ENCODE results near the gene MYBPC1. TPM values are rescaled to one million over a fixed set of nuclear protein-coding genes. Genes with fewer than 3 reads are reported as not detected.

Gene MYBPC1
- total and polyA plus RNA-seq, 2 experiments from 2014 or later: 0.18 TPM; not detected in 1

- Histone ChIP-seq H3F3A (replicated peaks; ENCODE audit: low read depth) (no peaks in the 10 kb centered on the region), H3K4me1 (ENCODE audit: insufficient read depth) (no peaks in the 10 kb centered on the region; the same call in none of the 2 replicates), H3K36me3 (ENCODE audit: insufficient read depth) (no peaks in the 10 kb centered on the region; the same call in 1 of the 2 replicates), H3K27me3 (ENCODE audit: insufficient read depth) (no peaks in the 10 kb centered on the region), H4K20me1 (replicated peaks; ENCODE audit: insufficient read depth) (no peaks in the 10 kb centered on the region), H3K4me3 (no peak overlapping the region), H3K9me2 (ENCODE audit: insufficient read depth) (no peaks in the 10 kb centered on the region), H3K4me2 (no peak overlapping the region), H3K79me2 (replicated peaks; ENCODE audit: insufficient read depth) (peaks cover 5% of the 10 kb centered on the region; the same call in 1 of the 2 replicates), H3K27ac (ENCODE audit: low read depth) (no peak overlapping the region), H2AFZ (no peak overlapping the region)
- DNase-seq (ENCODE audit: low spot score) (no peak), ATAC-seq (no peak)
- Mint-ChIP-seq H3K27me3 (ENCODE audit: insufficient read depth, low read depth, poor library complexity) (no peaks in the 10 kb centered on the region), H3K4me3 (no peak overlapping the region), H3K9me3 (no peaks in the 10 kb centered on the region), H3K36me3 (ENCODE audit: low read depth) (no peaks in the 10 kb centered on the region), H3K27ac (no peak overlapping the region), H3K4me1 (peaks cover 4% of the 10 kb centered on the region; the same call in 2 of the 3 replicates)
- TF ChIP-seq JUNB (IDR thresholded peaks at IDR 0.05; ENCODE audit: unreplicated experiment) (no peak), NANOG (IDR thresholded peaks at IDR 0.05; ENCODE audit: borderline replicate concordance) (no peak)
Observed at GRCh38 chr12:101720118-101720517, 125.3 kb downstream of the MYBPC1 start.

DNA sequence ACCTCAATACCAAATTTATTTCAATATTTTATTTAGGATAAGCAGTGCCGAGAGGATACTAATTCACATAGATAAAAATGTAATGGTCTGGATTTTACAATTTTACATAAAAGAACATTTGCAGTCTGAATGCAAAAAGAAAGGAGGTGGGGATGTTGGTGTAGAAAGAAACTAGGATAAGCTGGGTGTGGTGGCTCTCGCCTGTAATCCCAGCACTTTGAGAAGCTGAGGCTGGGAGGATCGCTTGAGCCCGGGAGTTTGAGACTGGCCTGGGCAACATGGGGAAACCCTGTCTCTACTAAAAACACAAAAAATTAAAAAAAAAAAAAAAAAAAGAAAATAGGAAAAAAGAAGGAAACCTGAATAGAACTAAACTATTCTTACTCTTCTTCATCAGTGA is 127.6 kb downstream of the MYBPC1 start:
- no peaks in the 10 kb centered on the region for H3K27me3 Mint-ChIP-seq (ENCODE audit: insufficient read depth, low read depth, poor library complexity)
- H3K36me3 ChIP-seq (ENCODE audit: insufficient read depth): no peaks in the 10 kb centered on the region; the same call in 1 of the 2 replicates
- no peaks in the 10 kb centered on the region for H4K20me1 ChIP-seq (replicated peaks; ENCODE audit: insufficient read depth)
- H3K4me1 Mint-ChIP-seq: no peaks in the 10 kb centered on the region
- no peak overlapping the region for H3K27ac Mint-ChIP-seq
- H3K9me3 Mint-ChIP-seq: no peaks in the 10 kb centered on the region
- H3K79me2 ChIP-seq (replicated peaks; ENCODE audit: insufficient read depth): no peaks in the 10 kb centered on the region
- H3K36me3 Mint-ChIP-seq (ENCODE audit: low read depth): no peaks in the 10 kb centered on the region
- H3K27ac ChIP-seq (ENCODE audit: low read depth): no peak overlapping the region
- no peaks in the 10 kb centered on the region for H3K9me2 ChIP-seq (ENCODE audit: insufficient read depth)
- H2AFZ ChIP-seq: no peak overlapping the region
- ATAC-seq (no peak), DNase-seq (ENCODE audit: low spot score) (no peak)
- H3K27me3 ChIP-seq (ENCODE audit: insufficient read depth): no peaks in the 10 kb centered on the region
- no peak overlapping the region for H3K4me3 Mint-ChIP-seq
- H3K4me1 ChIP-seq (ENCODE audit: insufficient read depth): no peaks in the 10 kb centered on the region
- H3F3A ChIP-seq (replicated peaks; ENCODE audit: low read depth): no peaks in the 10 kb centered on the region
- H3K4me3 ChIP-seq: no peak overlapping the region
- no peak overlapping the region for H3K4me2 ChIP-seq
- TF ChIP-seq JUNB (IDR thresholded peaks at IDR 0.05; ENCODE audit: unreplicated experiment): no peak
- TF ChIP-seq ZNF331 (CRISPR knock-in tag; IDR thresholded peaks at IDR 0.05; ENCODE audit: low read depth): no peak
- no peak for TF ChIP-seq ZNF114 (CRISPR knock-in tag; IDR thresholded peaks at IDR 0.05)
- TF ChIP-seq REST (IDR thresholded peaks at IDR 0.05; ENCODE audit: unreplicated experiment): no peak
- no peak for TF ChIP-seq ETS1 (IDR thresholded peaks at IDR 0.05)
- TF ChIP-seq CTCF (conservative IDR thresholded peaks at IDR 0.05; ENCODE audit: low read depth in 2 of 2): no peak
- TF ChIP-seq EZH2phosphoT487 (IDR thresholded peaks at IDR 0.05; ENCODE audit: unreplicated experiment): no peak
- TF ChIP-seq POLR2AphosphoS5 (IDR thresholded peaks at IDR 0.05; ENCODE audit: low read depth): no peak
- no peak for TF ChIP-seq CREB1 (CRISPR knock-in tag; IDR thresholded peaks at IDR 0.05; ENCODE audit: low read depth)
- no peak for TF ChIP-seq EZH2 (IDR thresholded peaks at IDR 0.05; ENCODE audit: low read depth, unreplicated experiment)
- no peak for TF ChIP-seq NANOG (IDR thresholded peaks at IDR 0.05; ENCODE audit: borderline replicate concordance)
- TF ChIP-seq STAT1 (IDR thresholded peaks at IDR 0.05; ENCODE audit: unreplicated experiment): no peak

Data from GM23338 (cell line).